WTC11 (cell line): Measurements from ENCODE around the gene POU5F2. TPM values are rescaled to one million over a fixed set of nuclear protein-coding genes. Genes with fewer than 3 reads are reported as not detected.

Source experiments
- ATAC-seq: fragments of 200-7000 bp; cut with Tn5 transposase; 2 replicates; pipeline ENCODE4 v1.10.0; 2021; ENCODE audit warnings: mild to moderate bottlenecking, moderate library complexity
- CTCF ChIA-PET: fragments of 300-600 bp; sonication (Branson Sonifier 250); formaldehyde crosslinking; loops from one replicate; lab custom pipeline; 2021; ENCODE audit warnings: antibody characterized with exemption; lab: Charles Lee
- POLR2A ChIA-PET: fragments of 350-600 bp; sonication (Branson Sonifier 250); formaldehyde crosslinking; loops from one replicate; lab custom pipeline; 2021; ENCODE audit warnings: antibody characterized with exemption; lab: Charles Lee
- DNase-seq: peaks from one replicate; pipeline ENCODE4 v3.0.0; 2021; ENCODE audit warnings: low spot score
- H3K27ac Mint-ChIP-seq: 2 replicates; pipeline ENCODE4 v1.8.0; 2021; ENCODE audit warnings: mixed read lengths
- H3K27me3 Mint-ChIP-seq: 2 replicates; pipeline ENCODE4 v1.8.0; 2021; ENCODE audit warnings: low read depth, mild to moderate bottlenecking, moderate library complexity, mixed read lengths
- H3K36me3 Mint-ChIP-seq: 2 replicates; pipeline ENCODE4 v1.8.0; 2021; ENCODE audit warnings: mixed read lengths
- H3K4me1 Mint-ChIP-seq: 2 replicates; pipeline ENCODE4 v1.8.0; 2022; ENCODE audit warnings: mixed read lengths
- H3K4me3 Mint-ChIP-seq: 2 replicates; pipeline ENCODE4 v1.8.0; 2021; ENCODE audit warnings: mild to moderate bottlenecking, moderate library complexity, mixed read lengths
- H3K9me3 Mint-ChIP-seq: 2 replicates; pipeline ENCODE4 v1.8.0; 2021; ENCODE audit warnings: mixed read lengths
- AFF4 ChIP-seq: sonication (generic); formaldehyde crosslinking; IDR thresholded peaks from 2 replicates; pipeline ENCODE4 v1.8.1; 2023; ENCODE audit warnings: mild to moderate bottlenecking, missing genetic modification reagents, borderline replicate concordance
- ARID4B ChIP-seq: sonication (generic); formaldehyde crosslinking; IDR thresholded peaks from 2 replicates; pipeline ENCODE4 v1.8.0; 2023; ENCODE audit warnings: missing genetic modification reagents, mild to moderate bottlenecking, borderline replicate concordance
- ATF6 ChIP-seq: sonication (generic); formaldehyde crosslinking; IDR thresholded peaks from 2 replicates; pipeline ENCODE4 v1.8.1; 2023; ENCODE audit warnings: mild to moderate bottlenecking, missing genetic modification reagents
- CREM ChIP-seq: sonication (generic); formaldehyde crosslinking; IDR thresholded peaks from 2 replicates; pipeline ENCODE4 v1.8.1; 2022; ENCODE audit warnings: mild to moderate bottlenecking, missing genetic modification reagents, moderate library complexity
- FOXP1 ChIP-seq: sonication (generic); formaldehyde crosslinking; IDR thresholded peaks from 2 replicates; pipeline ENCODE4 v1.8.0; 2022; ENCODE audit warnings: missing genetic modification reagents, mild to moderate bottlenecking, moderate library complexity, borderline replicate concordance
- NFE2L1 ChIP-seq: sonication (generic); formaldehyde crosslinking; IDR thresholded peaks from 2 replicates; pipeline ENCODE4 v1.8.1; 2023; ENCODE audit warnings: missing genetic modification reagents
- NFYB ChIP-seq: sonication (generic); formaldehyde crosslinking; conservative IDR thresholded peaks from 2 replicates; pipeline ENCODE4 v1.8.0; 2022; ENCODE audit warnings: low read depth, missing genetic modification reagents
- NR3C1 ChIP-seq: sonication (generic); formaldehyde crosslinking; conservative IDR thresholded peaks from 2 replicates; pipeline ENCODE4 v1.8.1; 2023; ENCODE audit warnings: low read depth, mild to moderate bottlenecking, missing genetic modification reagents
- OVOL2 ChIP-seq: fragments of 250-450 bp; sonication (Bioruptor Pico); IDR thresholded peaks from 2 replicates; pipeline ENCODE4 v1.9.0; 2021; ENCODE audit warnings: mild to moderate bottlenecking, borderline replicate concordance
- PRDM15 ChIP-seq: sonication (generic); formaldehyde crosslinking; IDR thresholded peaks from 2 replicates; pipeline ENCODE4 v1.8.0; 2022; ENCODE audit warnings: missing genetic modification reagents
- USF2 ChIP-seq: sonication (generic); formaldehyde crosslinking; IDR thresholded peaks from 2 replicates; pipeline ENCODE4 v1.8.1; 2023; ENCODE audit warnings: mild to moderate bottlenecking, missing genetic modification reagents, moderate library complexity
- ZNF121 ChIP-seq: sonication (generic); formaldehyde crosslinking; IDR thresholded peaks from 2 replicates; pipeline ENCODE4 v1.8.0; 2023; ENCODE audit warnings: missing genetic modification reagents
- ZNF232 ChIP-seq: sonication (generic); formaldehyde crosslinking; IDR thresholded peaks from 2 replicates; pipeline ENCODE4 v1.8.0; 2022; ENCODE audit warnings: mild to moderate bottlenecking, missing genetic modification reagents
- ZNF281 ChIP-seq: sonication (generic); formaldehyde crosslinking; IDR thresholded peaks from 2 replicates; pipeline ENCODE4 v1.8.0; 2023; ENCODE audit warnings: mild to moderate bottlenecking, missing genetic modification reagents
- ZNF423 ChIP-seq: fragments of 250-450 bp; sonication (Bioruptor Pico); IDR thresholded peaks from 2 replicates; pipeline ENCODE4 v2.1.2; 2022; ENCODE audit warnings: mild to moderate bottlenecking, moderate library complexity
- total RNA-seq: library from RNA; stranded (reverse); gene quantifications from 3 replicates; pipeline ENCODE4 v1.2.3, GENCODE V29; 2021

Gene POU5F2
- total RNA-seq, 1 experiment from 2014 or later = 0.13 TPM

- TF ChIP-seq PRDM15 (CRISPR knock-in tag) (no peak), ZNF121 (CRISPR knock-in tag) (no peak), OVOL2 (CRISPR knock-in tag) (no peak), CREM (CRISPR knock-in tag) (no peak)
Measured at GRCh38 chr5:93716453-93716852, 24.9 kb downstream of the POU5F2 start (continued).

- H3K9me3 Mint-ChIP-seq = no peaks in the 10 kb centered on the region
- no peak for DNase-seq
- H3K4me1 Mint-ChIP-seq = peaks cover 5% of the 10 kb centered on the region; the same call in 1 of the 2 replicates
- CTCF ChIA-PET = no interaction called here
- no peaks in the 10 kb centered on the region for H3K36me3 Mint-ChIP-seq
- H3K27ac Mint-ChIP-seq = no peak overlapping the region
- ATAC-seq = no peak
- POLR2A ChIA-PET = no interaction called here
- H3K27me3 Mint-ChIP-seq = no peaks in the 10 kb centered on the region
- H3K4me3 Mint-ChIP-seq = no peak overlapping the region
- TF ChIP-seq ZNF232 (CRISPR knock-in tag) (no peak), ARID4B (no peak), AFF4 (CRISPR knock-in tag) (no peak), NFYB (no peak), USF2 (CRISPR knock-in tag) (no peak), ZNF423 (CRISPR knock-in tag) (no peak), ATF6 (CRISPR knock-in tag) (no peak), NFE2L1 (CRISPR knock-in tag) (no peak), NR3C1 (CRISPR knock-in tag) (no peak), ZNF281 (no peak), FOXP1 (CRISPR knock-in tag) (no peak)
Measured at GRCh38 chr5:93715761-93716160, 25.6 kb downstream of the POU5F2 start.
